Lower lobe of right lung (tissue), 2 donors: ENCODE data around the gene TRIM38. TPM values are rescaled to one million over a fixed set of nuclear protein-coding genes. Genes with fewer than 3 reads are reported as not detected.

Experiments used
- ATAC-seq, 2 donors: fragments of 200-7000 bp; cut with Tn5 transposase; one replicate each; pipeline ENCODE4 v1.9.1; 2020 to 2022; ENCODE audit warnings: mild to moderate bottlenecking in 2 of 2, moderate library complexity in 2 of 2
- DNase-seq: peaks from one replicate; pipeline ENCODE4 v3.0.0-alpha.2; 2020
- H3K27ac ChIP-seq: fragments of 200-600 bp; one replicate; pipeline ENCODE4 v1.8.0; 2022
- H3K27me3 ChIP-seq: fragments of 200-600 bp; one replicate; pipeline ENCODE4 v1.8.0; 2022; ENCODE audit warnings: low read depth
- H3K36me3 ChIP-seq: fragments of 200-600 bp; one replicate; pipeline ENCODE4 v1.8.0; 2022; ENCODE audit warnings: mild to moderate bottlenecking
- H3K4me1 ChIP-seq: fragments of 200-600 bp; one replicate; pipeline ENCODE4 v1.8.0; 2022
- H3K4me3 ChIP-seq: fragments of 200-600 bp; one replicate; pipeline ENCODE4 v1.8.0; 2022; ENCODE audit warnings: mild to moderate bottlenecking
- H3K9me3 ChIP-seq: fragments of 200-600 bp; one replicate; pipeline ENCODE4 v1.8.0; 2022
- CTCF ChIP-seq: fragments of 200-600 bp; IDR thresholded peaks from one replicate; pipeline ENCODE4 v1.8.0; 2022; ENCODE audit warnings: antibody characterized with exemption, mild to moderate bottlenecking
- intact Hi-C: fragments of 100-400 bp; cut with DNase I; formaldehyde crosslinking; loops from one replicate; pipeline ENCODE4 v1.11.0; 2022
- total RNA-seq: library from RNA; stranded (reverse); fragmentation: NEBNext Ultra II Directional; extraction: Animal tissue kit (Norgen Biotek cat#: 25700); gene quantifications from one replicate; pipeline ENCODE4 v1.2.1, GENCODE V29; 2021
- donor health status: DM: no; HTN: yes; CAD: no; lungs with severe emphysema.

The TRIM38 gene
- total RNA-seq, 1 donor from 2014 or later: 23.0 TPM

- H3K36me3 ChIP-seq: no peaks in the 10 kb centered on the region
- no peak overlapping the region for H3K27ac ChIP-seq
- H3K9me3 ChIP-seq: no peaks in the 10 kb centered on the region
- DNase-seq: no peak
- no peaks in the 10 kb centered on the region for H3K27me3 ChIP-seq
- no peak for TF ChIP-seq CTCF
- no peak overlapping the region for H3K4me3 ChIP-seq
- no peaks in the 10 kb centered on the region for H3K4me1 ChIP-seq
- no peak for ATAC-seq
- intact Hi-C loops: no loop called here
Observed at GRCh38 chr6:25951296-25952032, 11.1 kb upstream of the TRIM38 start.

- Histone ChIP-seq H3K27ac (no peak overlapping the region), H3K4me3 (no peak overlapping the region), H3K4me1 (no peaks in the 10 kb centered on the region), H3K9me3 (no peaks in the 10 kb centered on the region), H3K27me3 (no peaks in the 10 kb centered on the region), H3K36me3 (no peaks in the 10 kb centered on the region)
- DNase-seq (no peak), ATAC-seq (no peak)
- intact Hi-C loops: no loop called here
- TF ChIP-seq CTCF: no peak
Observed at GRCh38 chr6:25952535-25952934, 10.1 kb upstream of the TRIM38 start.

- no peaks in the 10 kb centered on the region for H3K36me3 ChIP-seq
- no peaks in the 10 kb centered on the region for H3K27me3 ChIP-seq
- intact Hi-C loops: no loop called here
Observed at GRCh38 chr6:25953733-25954132, 8.9 kb upstream of the TRIM38 start.

DNA sequence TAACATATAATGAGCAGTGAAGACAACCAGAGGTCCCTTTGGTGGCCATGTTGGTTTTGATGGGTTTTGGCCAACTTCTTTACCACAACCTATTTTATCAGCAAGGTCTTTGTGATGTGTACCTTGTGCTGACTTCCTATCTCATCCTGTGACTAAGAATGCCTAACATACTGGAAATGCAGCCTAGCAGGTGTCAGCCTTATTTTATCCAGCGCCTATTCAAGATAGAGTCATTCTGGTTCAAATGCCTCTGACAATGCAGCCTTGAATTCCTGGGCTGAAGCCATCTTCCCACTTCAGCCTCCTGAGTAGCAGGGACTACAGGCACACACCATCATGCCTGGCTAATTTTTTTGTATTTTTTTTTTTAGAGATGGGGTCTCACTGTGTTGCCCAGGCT is 7.8 kb upstream of the TRIM38 start:
- H3K27ac ChIP-seq: no peak overlapping the region
- no peaks in the 10 kb centered on the region for H3K9me3 ChIP-seq
- intact Hi-C loops: no loop called here
- no peak for TF ChIP-seq CTCF
- no peak for ATAC-seq
- no peaks in the 10 kb centered on the region for H3K36me3 ChIP-seq
- DNase-seq: no peak
- peaks cover 4% of the 10 kb centered on the region for H3K4me1 ChIP-seq
- H3K4me3 ChIP-seq: no peak overlapping the region
- no peaks in the 10 kb centered on the region for H3K27me3 ChIP-seq

More at GRCh38 chr6:25953733-25954132, 8.9 kb upstream of the TRIM38 start:
- H3K27ac ChIP-seq: no peak overlapping the region
- H3K4me3 ChIP-seq: no peak overlapping the region
- ATAC-seq (no peak), DNase-seq (no peak)
- no peaks in the 10 kb centered on the region for H3K9me3 ChIP-seq
- peaks cover under 1% of the 10 kb centered on the region for H3K4me1 ChIP-seq
- no peak for TF ChIP-seq CTCF

DNA sequence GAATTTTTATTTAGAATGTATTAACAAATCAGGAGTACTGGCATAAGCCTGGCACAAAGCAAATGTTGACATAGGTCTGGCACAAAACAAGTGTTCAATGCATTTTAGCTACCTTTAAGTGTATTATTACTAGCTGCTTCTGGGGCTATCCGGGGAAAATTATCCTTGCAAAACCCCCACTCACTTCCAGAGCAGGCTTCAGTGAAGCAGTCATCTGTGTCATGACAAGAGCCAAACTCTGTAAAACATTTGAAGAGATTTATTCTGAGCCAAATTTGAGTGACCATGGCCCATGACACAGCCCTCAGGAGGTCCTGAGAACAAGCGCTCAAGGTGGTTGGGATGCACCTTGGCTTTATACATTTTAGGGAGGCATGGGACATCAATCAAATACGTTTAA is 6.4 kb upstream of the TRIM38 start:
- Histone ChIP-seq H3K27ac (no peak overlapping the region), H3K4me3 (no peak overlapping the region), H3K36me3 (no peaks in the 10 kb centered on the region), H3K27me3 (no peaks in the 10 kb centered on the region), H3K9me3 (no peaks in the 10 kb centered on the region), H3K4me1 (peaks cover 4% of the 10 kb centered on the region)
- DNase-seq (no peak), ATAC-seq (no peak)
- no peak for TF ChIP-seq CTCF
- intact Hi-C loops: no loop called here
